GM10266 (cell line): Measurements from ENCODE around the gene SP2.

Experiments
- DNase-seq: peaks from one replicate; pipeline ENCODE4 v3.0.0; 2012; ENCODE audit errors: extremely low spot score
- TF ChIP-seq, protein P1 (sequence below): IDR thresholded peaks from 2 replicates; pipeline ENCODE4 v1.5.1; 2012; ENCODE audit warnings: mild to moderate bottlenecking, low read depth; ENCODE audit not compliant: control insufficient read depth, insufficient read depth; ENCODE audit errors: missing control alignments

The SP2 gene

DNA sequence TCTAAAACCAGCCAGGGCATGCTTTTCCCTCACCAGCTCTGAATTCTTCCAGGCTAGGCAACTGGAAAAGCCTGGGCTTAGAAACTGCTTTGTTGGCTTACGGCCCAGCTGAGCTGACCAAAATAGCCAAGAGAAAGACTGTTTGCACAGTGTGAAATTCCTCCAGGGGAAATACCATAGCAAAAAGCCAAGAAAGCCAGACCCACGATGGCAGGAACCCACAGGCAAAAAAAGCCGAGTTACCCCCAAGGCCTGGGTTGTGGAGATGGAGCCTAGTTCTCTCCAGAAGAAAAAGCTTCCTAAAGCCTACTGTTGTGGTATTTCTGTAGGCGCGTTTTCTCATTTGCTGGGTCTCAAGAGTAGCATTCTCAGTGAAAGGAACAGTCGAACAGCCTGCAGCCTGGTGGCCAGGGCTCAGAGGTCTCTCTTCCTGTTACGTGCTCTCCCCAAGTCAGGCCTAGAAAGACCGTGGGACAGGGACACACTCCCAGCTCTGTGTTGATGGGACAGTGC is 9.2 kb downstream of the SP2 start:
- TF ChIP-seq, protein P1, sequence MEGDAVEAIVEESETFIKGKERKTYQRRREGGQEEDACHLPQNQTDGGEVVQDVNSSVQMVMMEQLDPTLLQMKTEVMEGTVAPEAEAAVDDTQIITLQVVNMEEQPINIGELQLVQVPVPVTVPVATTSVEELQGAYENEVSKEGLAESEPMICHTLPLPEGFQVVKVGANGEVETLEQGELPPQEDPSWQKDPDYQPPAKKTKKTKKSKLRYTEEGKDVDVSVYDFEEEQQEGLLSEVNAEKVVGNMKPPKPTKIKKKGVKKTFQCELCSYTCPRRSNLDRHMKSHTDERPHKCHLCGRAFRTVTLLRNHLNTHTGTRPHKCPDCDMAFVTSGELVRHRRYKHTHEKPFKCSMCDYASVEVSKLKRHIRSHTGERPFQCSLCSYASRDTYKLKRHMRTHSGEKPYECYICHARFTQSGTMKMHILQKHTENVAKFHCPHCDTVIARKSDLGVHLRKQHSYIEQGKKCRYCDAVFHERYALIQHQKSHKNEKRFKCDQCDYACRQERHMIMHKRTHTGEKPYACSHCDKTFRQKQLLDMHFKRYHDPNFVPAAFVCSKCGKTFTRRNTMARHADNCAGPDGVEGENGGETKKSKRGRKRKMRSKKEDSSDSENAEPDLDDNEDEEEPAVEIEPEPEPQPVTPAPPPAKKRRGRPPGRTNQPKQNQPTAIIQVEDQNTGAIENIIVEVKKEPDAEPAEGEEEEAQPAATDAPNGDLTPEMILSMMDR: no peak

DNA sequence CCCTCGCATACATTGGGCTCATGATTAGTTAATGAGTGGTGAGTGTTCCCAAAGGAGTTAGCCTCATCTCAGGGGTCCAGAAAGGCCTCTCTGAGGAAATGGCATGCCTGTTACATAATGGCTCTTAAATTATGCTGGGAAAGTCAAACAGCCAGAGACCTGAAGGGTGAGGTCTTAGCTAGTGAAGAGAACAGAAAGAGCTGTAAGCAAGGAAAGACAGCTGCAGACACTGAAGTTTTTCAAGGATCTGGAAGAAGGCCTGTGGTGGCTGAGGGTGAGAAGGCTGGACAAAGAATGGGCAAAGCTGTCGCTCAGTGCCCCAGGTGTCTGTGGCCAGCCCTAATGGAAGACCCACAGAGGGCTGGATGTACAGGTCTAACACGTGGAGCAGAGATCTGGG is 10.4 kb downstream of the SP2 start:
- no peak for DNase-seq
- TF ChIP-seq, protein P1: no peak

More for the DNA sequence above, 9.2 kb downstream of the SP2 start:
- no peak for DNase-seq

DNA sequence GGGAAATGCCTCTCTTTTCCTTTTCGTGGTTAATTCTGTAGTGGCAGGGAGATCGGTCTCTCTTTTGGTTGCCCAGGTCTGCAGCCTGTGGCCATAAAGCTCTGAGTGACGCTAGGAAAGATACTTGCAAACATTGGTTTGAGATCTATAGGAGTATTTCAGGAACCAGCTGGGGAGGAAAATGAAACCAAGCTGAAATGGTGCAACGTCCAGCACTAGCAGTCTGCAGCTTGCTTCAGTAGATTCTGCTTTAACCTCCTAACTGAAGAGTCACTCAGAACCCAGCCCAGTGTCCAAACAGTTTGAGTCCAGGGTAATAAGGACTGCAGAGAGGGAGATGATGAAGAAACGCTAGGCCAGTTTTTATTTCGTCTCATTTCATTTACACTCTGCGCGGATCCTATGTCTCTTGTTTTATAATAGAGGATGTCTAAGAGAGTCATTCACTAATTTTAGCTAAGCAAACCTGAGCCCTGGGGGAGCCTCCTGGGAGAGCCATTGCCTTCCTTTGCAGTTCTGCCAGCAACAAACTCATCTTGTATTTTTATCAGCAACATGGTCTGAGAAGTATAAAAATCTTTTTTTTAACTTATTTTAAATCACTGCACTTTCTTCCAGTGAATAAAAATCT is 12.0 kb downstream of the SP2 start:
- TF ChIP-seq, protein P1: no peak
- DNase-seq: no peak

DNA sequence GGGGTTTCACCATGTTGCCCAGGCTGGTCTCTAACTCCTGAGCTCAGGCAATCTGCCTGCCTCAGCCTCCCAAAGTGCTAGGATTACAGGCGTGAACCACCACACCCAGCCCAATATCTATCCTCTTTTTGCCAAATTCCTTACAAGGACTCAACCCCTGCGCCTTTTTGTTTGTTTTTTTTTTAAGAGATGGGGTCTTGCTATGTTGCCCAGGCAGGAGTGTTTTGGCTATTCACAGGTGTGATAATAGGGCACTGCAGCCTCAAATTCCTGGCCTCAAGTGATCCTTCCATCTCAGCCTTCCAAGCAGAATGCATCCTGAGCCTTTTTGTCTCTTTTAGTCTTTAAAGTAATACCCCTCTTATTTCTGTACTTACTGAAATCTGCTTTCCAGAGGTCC is 17.0 kb downstream of the SP2 start:
- DNase-seq: no peak
- TF ChIP-seq, protein P1: no peak

DNA sequence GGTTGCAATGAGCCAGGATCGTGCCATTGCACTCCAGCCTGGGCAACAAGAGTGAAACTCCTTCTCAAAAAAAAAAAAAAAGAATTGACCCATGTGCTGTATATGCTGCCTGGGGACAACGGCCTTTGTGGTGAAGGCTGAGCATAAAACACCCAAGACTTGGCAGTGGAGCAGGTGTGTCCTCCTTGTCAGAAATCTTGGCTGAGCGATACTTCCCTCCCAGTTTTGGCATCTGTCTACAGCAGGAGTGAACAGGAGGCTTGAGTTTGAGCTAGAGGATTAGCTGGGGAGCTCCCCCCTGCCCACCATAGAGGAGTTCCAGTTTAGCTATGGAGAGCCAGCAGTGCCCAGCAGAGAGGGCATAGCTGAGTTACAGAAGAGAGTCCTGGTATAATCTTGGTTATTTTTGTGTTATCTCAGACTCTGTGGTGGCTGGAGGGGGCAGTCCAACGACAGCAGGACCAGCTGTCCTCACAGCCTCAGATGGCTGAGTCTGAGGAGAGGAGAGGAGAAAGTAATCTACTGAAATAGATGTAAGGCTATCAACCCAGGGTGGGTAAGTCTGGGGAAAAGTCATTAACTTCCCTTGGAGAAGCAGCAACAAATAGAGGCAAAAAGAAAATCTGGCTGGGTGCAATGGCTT is 18.4 kb downstream of the SP2 start:
- DNase-seq: no peak

DNA sequence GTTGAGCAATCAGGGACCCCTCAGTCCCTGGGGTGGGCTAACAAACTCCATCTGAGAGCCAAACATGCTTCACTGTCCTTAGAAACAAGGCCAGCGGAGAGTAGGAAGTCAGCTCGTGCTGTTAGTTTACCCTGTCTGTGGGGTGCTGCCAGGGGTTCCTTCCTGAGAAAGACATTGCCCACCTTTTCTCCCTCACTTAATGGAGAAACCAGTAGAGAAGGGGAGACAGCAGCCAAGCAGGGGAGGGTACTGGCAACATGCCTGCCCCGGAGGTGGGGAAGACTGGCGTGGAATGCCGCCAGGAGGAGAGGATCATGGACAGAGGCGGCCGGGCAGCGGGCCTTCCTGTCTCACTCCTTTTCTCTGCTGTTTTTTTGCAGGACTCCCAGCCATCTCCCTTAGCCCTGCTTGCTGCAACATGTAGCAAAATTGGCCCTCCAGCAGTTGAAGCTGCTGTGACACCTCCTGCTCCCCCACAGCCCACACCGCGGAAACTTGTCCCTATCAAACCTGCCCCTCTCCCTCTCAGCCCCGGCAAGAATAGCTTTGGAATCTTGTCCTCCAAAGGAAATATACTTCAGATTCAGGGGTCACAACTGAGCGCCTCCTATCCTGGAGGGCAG is 19.9 kb downstream of the SP2 start:
- DNase-seq: no peak
- TF ChIP-seq, protein P1: no peak

More for the DNA sequence above, 18.4 kb downstream of the SP2 start:
- TF ChIP-seq, protein P1: no peak
